GM18499 (cell line): Measurements from ENCODE around the gene POLRMT.

Experiments used
- ATAC-seq: cut with Tn5 transposase; IDR thresholded peaks from one replicate; pipeline ENCODE4 v1.9.1; 2021; ENCODE audit warnings: moderate number of reproducible peaks; ENCODE audit not compliant: insufficient read depth, unreplicated experiment

Gene POLRMT

DNA sequence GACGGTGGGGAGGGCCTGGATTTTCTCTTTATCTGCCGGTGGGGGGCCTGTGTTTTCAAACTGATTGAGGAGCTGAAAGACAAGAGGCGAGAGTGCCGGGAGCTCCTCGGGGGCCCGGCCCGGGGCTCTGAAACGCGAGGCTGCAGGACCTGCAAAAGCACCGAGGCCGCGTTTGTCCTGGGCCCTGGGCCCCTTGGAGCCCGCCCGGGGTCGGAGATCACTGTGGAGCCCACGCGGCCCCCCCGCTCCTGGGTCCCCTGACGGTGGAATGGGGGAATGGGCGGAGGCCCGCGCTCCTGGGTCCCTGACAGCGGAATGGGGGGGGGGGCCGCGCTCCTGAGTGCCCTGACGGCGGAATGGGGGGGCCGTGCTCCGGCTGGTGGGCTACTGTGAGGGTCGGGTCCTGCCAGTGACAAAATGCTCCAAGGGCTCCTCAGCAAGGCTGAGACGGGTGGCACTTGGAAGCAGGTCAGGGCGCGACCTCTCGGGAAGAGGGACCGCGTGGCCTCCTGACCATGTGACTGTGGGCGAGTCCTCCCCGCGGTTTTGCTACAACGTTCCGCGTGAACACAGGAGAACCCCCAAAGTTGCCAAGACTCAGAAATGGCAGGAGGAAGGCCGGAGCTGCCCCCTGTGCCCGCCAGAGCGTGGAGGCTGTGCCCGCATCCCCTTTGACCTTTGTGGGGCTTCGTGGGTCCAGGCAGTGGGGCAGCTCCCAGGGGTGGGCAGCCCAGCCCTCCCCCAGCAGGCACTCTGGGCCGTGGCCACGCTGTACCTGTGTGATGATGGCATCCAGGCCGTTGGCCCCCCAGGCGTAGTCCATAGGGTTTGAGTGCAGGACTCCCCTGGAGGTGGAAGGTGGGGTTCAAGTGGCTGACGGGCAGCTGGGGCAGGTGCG, 15.8 kb upstream of the POLRMT start:
- ATAC-seq, result no peak

DNA sequence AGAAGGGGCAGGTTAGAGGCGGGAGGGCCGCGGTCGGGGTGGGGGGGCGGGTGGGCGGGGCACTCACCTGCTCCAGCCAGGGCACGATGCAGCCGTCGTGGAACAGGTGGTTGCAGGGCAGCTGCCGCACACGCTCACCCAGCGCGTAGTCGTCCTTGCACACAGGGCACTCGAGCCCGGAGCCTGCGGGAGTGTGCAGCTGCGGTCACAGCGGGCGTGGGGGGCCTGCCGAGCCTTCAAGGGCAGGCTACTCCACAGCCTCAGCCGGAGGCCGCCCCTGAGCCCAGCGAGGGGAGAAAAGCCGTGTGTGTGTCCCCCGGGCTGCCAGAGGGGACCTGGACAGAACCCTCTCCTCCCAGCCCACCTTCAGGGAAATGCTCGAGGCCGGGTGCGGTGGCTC, 15.0 kb upstream of the POLRMT start:
- no peak for ATAC-seq

DNA sequence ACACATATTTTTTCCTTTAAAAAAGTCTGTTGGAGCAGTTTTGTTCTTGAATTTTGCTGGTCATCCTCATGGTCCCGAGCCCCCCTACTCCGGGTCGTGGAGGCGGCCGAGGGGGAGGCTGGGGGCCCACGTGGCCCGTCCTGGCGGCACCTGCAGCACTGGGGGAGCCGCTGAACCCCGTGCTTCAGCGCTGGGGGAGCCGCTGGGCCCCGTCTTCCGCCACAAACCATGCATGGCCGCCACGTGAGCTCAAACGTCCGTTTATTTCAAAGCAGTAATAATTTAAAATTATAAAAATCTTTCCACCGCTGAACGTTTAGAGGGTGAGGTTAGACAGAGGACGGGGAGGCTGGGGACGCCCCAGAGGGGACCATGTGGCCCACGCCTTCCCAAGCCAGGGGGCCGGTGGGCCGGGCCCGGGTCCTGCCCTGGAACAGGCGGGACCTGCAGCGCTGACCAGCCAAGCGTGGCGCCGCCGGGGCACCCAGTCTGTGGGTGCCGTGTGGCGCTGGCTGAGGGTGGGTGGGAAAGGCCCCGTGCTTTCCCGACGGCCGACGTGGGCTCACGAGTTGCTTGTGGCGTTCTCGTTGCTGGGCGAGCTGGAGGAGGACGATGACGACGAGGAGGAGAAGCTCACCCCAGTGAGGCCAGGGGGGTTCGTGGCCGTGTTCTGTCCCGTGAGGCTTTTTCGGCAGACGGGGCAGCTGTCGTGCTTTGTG, 14.4 kb upstream of the POLRMT start:
- no peak for ATAC-seq

DNA sequence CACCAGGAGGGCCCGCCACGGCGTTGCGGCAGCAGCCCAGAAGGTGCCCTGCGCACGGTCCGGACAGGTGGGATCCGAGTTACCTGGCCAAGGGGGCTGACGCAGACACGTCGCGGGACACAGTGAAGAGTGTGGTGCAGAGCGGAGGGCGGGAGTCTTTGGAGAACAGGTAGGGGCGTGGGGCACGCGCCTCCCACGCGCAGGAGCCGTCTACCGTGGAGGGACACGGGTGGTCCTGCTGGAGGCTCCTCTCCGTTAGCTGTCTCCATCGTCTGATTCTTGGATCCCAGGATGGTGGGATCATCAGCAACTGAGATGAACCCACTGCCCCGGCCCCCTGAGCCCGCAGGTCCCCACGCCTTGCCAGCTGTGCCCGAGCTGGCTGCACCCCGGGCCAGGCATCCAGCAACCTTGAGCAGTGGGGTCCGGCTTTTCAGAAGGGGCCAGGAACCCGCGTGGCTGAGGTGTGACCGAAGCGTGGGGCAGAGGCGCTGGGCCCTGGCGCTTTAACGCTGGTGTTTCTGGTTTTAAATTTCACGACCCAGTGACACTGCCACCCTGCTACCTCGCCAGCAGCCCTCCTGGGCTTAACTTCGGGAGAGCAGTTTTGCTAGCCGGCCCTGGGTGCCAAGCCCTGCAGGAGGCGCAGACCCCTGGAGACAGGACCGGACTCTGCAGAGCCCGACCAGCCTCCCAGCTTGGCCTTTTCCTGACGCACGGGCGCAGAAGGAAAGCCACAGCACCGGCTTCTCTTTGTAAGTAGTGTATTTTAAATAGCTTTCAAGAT, 13.6 kb upstream of the POLRMT start:
- ATAC-seq, result no peak

DNA sequence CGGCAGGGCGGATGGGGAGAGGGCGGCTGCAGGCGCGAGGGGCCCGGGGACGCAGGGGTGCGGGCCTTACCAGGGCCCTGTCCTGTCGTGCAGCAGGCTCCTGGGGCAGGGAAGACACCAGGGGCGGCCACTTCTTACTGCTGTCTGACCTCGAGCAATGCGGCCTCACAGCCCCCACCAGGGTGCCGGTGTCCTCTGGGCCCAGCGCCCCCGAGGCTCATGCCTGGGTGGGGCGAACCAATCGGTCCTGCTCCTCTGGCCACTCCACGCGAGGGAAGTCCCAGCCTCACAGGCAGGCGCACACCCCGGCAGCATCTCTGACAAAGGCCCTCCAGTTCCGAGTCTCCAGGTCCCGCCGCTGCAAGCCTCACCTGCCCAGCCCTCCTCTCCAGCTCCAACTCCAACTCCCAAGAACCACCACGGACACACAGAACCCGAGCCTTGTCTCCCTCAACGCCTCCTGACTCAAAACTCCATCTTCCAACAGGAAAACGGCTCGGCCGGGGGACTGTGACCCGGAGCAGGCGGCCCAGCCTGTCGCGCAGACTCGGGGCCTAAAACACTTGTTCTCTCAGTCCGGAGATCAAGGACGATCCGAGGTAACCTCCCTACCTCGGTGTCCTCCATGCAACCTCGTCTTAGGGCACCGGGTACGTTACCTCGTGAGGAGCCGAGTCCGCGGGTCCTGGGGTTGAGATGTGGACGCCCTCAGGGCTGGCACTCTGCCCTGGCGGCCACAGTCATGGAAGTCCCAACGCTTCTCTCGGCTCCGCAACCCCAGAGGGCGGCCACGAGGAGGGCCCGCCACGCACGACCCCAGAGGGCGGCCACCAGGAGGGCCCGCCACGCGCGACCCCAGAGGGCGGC, 12.8 kb upstream of the POLRMT start:
- no peak for ATAC-seq

DNA sequence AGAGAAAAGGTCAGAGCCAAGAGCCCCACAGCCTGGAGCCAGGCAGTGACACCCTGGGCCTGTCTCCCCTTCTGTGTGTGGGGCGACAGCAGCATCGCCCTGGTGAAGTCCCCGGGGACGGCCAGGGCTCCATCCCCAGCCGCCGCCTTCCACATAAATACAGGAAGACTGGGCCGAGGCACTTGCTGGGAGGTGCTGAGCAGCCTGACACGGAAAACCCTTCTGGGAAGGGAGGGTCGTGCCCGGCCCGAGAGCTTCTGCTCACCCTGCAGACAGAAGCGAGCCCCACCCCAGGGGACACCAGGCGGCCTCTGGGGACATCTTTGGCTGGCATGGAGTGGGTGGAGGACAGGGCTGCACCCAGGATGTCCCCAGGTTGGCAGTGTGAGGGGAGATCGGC, 11.5 kb upstream of the POLRMT start:
- ATAC-seq, result no peak

DNA sequence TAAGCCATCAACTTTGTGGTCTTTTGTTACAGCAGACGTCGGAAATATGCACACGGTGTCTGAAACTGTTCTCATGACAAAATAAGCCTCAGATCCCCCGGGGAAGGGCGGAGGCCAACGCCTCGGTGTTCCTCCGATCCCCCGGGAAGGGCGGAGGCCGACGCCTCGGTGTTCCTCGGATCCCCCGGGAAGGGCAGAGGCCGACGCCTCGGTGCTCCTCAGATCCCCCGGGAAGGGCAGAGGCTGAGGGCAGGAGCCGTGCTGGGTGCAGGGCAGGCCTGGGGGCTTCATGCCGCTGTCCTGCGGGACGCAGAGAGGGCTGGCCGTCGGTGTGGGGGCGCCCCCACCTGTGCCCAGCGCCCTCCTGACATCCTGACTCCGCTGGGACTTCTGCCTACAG, 11.0 kb upstream of the POLRMT start:
- no peak for ATAC-seq

DNA sequence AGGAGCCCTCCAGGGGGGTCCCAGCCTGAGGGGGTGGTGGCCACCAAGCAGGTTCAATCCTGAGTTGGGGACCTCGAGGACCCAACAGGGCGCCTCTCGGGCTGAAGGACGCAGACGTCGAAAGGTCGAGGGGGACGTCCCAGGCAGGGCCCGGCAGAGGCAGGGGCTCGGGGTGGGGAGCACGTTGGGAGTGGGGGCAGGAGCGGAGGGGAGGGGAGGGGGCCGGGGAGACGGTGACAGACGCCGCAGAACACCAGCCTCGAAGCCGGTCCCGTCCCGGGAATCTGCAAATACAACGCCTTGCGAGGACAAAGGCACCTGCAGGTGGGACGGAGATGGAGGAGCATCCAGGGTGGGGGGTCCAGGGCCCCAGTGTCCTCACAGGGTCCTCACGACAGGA, 10.4 kb upstream of the POLRMT start:
- ATAC-seq, result no peak

DNA sequence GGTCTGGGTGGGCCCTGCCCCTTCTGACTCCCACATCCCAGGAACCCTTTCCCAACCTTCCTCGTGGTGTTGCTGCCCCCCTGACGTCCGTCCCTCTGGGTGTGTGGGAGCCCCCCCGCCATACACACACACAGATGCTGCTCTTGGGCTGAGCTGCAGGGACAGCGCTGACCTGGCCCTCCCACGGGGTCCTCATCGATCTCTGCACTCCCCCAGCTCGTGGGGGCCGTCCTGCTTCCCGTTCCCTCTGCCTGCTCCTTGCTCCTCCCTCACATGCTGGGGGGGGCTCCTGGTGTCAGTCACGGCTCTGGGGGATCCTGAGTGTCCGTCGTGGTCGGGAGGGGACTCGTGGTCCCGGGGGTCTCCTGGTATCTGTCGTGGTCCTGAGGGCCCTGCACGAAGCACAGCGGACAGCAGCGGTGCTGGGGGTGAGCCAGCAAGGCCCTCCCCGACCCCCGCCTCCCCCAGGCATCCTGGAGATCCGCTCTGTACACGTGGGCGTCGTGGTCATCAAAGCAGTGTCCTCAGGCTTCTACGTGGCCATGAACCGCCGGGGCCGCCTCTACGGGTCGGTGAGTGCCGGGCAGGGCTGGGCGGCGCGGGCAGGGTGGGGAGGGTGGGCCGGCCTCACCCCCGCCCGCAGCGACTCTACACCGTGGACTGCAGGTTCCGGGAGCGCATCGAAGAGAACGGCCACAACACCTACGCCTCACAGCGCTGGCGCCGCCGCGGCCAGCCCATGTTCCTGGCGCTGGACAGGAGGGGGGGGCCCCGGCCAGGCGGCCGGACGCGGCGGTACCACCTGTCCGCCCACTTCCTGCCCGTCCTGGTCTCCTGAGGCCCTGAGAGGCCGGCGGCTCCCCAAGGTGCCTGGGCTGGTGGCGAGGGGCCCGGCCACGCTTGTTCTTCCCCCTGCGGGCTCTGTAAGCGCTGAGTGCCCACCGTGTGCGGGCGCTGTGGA, 9.7 kb upstream of the POLRMT start:
- ATAC-seq, result no peak

DNA sequence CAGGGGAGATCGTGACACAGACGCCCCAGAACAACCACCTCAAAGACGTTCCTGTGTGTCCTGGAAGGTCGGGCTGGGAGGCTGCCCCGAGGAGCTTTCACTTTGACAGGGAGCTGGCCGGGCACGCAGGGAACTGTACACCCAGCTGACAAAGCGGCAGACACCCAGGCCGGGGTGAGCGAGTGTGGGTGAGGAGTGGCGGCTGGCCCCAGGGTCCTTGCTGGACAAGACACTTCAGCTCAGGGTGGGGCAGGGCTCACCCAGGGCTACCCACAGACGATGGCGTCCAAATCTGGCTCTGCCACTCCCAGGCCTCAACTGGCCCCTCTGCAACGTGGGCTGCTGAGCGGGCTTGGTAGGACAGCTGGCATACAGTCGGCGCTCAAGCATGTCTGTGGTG, 8.4 kb upstream of the POLRMT start:
- ATAC-seq, result no peak

DNA sequence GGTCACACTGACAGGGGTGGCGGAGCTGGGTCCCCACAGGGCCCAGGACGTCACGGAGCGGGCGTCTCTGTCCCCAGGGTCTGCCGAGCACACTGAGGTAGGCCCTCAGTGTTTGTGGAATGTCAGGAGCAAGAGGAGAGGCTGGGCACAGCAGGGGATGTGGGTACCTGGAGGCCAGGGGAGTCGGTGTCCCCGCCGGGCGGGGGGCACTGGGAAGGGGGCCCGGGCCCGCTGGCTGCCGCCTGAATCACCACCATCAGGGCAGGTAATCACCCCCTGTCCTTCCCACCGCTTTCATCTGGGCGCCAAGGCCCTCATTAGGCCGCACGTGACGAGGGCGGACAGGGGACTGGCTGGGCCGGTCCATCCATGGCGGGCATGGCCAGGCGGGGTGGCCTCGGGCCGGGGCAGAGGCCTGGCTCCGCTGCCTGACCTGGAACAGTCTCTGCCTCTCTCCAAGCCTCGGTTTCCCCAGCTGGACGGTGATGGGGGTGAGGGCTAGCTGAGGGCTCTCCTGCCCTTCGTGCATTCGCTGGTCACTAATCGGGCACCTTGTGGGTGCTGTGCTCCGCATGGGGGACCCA, 7.4 kb upstream of the POLRMT start:
- no peak for ATAC-seq

DNA sequence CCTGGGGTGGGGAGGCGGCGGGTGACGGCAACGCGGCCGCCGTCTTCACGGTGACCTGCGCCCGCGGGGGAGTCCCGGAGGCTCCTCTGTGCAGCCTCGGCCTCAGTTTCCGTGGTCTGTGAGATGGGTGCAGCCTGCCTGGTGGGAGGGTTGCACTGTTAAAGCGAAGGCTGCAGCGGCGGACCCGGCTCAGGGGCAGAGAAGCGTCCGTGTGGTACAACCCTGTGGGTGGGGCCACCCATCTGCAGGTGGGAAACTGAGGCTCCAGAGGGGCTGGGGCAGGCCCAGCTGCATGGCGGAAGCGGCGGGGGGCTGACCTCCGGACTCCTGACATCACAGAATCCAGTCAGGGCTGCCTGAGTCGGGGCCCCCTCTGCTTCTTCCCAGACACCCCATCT, 6.8 kb upstream of the POLRMT start:
- ATAC-seq, result no peak

DNA sequence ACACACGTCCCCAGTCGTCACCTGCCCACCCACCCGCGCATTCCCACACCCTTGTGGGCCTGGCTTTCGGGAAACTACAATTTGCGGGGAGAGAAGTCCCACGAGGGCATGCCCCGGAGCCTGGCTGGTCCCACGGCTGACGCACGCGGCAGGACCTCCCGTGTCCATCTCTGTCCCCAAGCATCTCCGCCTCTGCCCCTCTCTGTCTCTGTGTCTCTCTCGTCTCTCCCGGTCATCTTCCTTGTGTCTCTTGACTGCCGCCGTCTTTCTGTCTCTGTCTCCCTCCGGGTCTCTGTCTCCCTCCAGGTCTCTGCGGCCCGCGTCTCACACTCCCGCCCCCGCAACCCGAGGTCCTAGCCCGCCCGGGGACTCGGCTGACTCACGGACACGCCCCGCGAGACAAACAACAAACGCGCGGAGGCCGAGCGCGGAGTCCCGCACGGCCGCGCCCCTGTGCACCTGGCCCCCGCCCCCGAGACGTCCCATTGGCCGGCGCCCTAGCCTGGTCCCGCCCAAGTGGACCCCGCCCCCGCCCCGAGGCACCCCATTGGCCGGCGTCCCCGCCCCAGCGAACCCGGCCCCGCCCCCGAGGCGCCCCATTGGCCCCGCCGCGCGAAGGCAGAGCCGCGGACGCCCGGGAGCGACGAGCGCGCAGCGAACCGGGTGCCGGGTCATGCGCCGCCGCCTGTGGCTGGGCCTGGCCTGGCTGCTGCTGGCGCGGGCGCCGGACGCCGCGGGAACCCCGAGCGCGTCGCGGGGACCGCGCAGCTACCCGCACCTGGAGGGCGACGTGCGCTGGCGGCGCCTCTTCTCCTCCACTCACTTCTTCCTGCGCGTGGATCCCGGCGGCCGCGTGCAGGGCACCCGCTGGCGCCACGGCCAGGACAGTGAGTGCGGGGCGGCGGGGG, 6.2 kb upstream of the POLRMT start, which contains the start of gene FGF22:
Gene FGF22, plus strand, starts transcription at position 627 of the 908 bp plus-strand sequence. Its CDS starts 47 bp downstream, at position 674.
- no peak for ATAC-seq

DNA sequence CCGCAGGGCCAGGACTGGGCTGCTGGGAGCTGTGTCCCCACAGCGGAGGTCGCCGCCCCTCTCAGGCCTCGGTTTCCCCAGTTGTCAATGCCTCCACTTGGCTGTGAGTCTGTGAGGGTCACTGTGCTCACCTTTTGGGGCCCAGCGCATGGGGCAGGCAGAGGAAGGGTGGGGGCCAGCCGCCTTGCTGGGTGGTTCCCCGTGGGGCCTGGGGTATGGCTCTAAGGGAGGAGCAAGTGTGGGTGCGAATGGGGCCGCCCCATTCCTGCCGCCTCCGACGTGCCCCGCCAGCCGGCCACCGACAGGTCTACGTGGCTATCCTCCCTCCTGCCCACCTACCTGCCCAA, 5.5 kb upstream of the POLRMT start:
- ATAC-seq, result no peak

DNA sequence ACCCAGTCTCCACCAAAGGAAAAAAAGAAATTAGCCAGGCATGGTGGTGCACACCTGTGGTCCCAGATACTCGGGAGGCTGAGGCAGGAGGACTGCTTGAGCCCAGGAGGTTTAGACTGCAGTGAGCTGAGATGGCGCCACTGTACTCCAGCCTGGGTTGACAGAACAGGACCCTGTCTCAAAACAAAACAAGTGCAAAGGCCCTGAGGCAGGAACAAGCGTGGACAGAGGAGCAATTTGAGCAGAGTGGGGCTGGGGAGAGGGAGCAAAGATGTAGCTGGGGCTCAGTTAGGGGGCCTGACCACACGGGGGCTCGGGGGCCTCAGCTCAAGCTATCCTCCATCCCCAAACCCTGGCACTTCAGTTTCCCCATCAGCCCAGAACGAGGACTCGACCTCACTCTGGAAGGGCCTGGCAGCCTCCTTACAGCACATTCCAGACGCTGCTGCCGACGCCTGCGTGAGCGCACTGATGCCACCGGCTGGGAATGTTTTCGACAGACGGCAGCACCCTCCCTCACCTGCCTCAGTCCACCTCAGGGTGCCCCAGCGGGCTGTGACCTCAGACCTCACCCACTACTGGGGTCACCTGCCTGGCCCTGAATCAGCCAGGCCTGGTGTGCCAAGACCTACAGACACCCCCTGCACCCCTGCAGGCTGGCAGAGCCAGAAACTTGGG, 1.8 kb upstream of the POLRMT start:
- no peak for ATAC-seq

DNA sequence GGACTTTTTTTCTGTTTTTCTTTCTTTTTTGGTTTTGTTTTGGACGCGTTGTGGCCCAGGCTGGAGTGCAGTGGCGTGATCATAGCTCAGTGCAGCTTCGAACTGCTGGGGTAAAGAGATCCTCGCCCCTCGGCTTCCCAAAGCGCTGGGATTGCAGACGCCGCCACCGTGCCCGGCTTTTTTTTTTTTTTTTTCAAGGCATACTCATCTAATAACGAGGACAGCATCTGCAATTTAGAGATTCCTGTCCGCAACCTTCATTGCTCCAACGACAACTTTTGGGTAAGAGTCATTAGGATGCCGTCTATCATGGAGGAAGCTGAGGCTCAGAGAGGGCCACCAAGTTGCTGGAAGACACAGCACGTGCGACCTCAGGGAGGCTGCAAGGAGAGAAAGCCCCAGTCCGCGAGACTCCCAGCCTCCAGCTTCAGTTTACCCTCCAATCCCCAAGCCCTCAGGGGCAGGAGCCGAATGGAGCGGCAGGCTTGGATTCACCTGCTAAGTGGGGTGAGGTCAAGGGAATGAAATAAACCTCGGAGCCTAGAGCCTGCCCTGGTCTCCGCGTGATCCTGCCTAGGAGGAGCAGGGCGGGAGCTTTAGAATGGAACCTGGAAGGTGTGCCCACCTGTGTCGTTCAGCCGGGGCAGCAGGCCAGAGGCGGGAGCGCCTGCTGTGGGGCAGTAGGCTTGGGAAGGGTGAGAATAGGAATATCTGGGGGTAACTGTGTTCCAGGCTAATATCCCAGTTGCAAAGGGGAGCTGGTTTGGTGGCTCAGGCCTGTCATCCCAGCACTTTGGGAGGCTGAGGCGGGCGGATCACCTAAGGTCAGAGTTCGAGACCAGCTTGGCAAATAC, 676 bp upstream of the POLRMT start:
- ATAC-seq, result no peak
